SH-SY5Y (cell line): ENCODE measurements around the gene MED1.

ENCODE experiments used
- GATA2 ChIP-seq: IDR thresholded peaks from 2 replicates; pipeline ENCODE4 v1.6.1; 2011; ENCODE audit warnings: mild to moderate bottlenecking, low read depth, low read length
- GATA3 ChIP-seq: IDR thresholded peaks from 2 replicates; pipeline ENCODE4 v1.6.1; 2011; ENCODE audit warnings: low read depth, mild to moderate bottlenecking, low read length, moderate library complexity

Gene MED1

GRCh38 chr17:39450847-39451581 lies at the start of gene MED1:
TSS of gene MED1 (minus strand) at chr17:39451263. CDS start at chr17:39451062, 201 bp downstream.
- no peak for TF ChIP-seq GATA3
- no peak for TF ChIP-seq GATA2

DNA sequence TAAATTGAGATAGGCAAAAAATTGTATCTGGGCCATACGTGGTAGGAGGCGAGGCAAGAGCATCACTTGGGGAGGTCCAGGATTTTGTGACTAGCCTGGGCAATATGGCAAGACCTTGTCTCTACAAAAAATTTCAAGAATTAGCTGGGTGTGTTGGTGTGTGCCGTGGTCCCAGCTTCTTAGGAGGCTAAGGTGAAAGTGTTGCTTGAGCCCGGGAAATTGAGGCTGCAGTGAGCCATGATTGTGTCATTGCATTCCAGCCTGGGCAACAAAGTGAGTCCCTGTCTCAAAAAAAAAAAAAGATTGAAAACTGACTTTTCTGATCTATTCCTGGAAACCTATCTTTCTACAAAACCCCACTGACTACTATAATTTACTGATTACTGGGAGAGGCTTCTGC lies 36.9 kb upstream of the MED1 start:
- TF ChIP-seq GATA3 (no peak), GATA2 (no peak)

DNA sequence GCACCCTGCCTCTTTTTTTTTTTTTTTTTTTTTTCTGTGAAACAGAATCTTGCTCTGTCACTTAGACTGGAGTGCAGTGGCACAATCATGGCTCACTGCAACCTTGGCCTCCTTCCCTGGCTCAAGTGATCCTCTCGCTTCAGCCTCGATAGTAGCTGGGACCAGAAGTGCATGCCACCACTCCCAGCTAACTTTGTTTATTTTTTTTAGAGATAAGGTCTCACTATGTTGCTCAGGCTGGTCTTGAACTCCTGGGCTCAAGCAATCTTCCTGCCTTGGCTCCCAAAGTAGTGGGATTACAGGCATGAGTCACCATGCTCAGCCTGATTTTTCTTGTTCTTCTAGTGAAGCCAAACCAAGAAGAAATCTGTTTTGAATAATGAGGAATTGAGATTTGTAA lies 35.2 kb upstream of the MED1 start:
- TF ChIP-seq GATA2 = no peak
- no peak for TF ChIP-seq GATA3

DNA sequence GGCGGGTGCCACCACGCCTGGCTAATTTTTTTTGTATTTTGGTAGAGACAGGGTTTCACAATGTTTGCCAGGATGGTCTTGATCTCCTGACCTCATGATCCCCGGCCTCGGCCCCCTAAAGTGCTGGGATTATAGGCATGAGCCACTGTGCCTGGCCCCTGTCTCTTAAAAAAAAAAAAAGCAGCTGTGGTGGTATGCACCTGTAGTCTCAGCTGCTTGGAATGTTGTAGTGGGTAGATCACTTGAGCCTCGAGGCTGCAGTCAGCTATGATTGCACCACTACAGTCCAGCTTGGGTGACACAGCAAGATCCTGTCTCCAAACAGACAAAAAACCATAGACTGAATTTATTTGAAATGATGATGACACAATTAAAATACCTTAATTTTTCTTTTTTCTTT lies 34.5 kb upstream of the MED1 start:
- no peak for TF ChIP-seq GATA2
- no peak for TF ChIP-seq GATA3

- TF ChIP-seq GATA3 (no peak), GATA2 (no peak)
Observed at GRCh38 chr17:39484178-39484577, 33.1 kb upstream of the MED1 start.

DNA sequence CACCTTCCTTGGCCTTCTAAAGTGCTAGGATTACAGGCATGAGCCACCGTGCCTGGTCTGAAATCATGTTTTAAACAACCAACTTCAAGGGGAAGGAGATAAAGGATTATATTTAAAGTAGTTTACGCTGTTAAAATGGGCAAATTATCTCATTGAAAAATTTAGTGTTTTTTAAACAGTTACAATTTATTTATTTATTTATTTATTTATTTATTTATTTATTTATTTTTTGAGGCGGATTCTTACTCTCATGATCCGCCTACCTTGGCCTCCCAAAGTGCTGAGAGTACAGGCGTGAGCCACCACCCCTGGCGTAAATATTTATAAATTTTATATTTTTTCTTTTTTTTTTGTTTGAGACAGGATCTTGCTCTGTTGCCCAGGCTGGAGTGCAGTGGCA lies 32.4 kb upstream of the MED1 start:
- no peak for TF ChIP-seq GATA3
- TF ChIP-seq GATA2 = no peak

- no peak for TF ChIP-seq GATA2
- no peak for TF ChIP-seq GATA3
Observed at GRCh38 chr17:39473310-39473709, 22.2 kb upstream of the MED1 start.

GRCh38 chr17:39462631-39463375 lies 11.7 kb upstream of the MED1 start:
- TF ChIP-seq GATA3 (no peak), GATA2 (no peak)

DNA sequence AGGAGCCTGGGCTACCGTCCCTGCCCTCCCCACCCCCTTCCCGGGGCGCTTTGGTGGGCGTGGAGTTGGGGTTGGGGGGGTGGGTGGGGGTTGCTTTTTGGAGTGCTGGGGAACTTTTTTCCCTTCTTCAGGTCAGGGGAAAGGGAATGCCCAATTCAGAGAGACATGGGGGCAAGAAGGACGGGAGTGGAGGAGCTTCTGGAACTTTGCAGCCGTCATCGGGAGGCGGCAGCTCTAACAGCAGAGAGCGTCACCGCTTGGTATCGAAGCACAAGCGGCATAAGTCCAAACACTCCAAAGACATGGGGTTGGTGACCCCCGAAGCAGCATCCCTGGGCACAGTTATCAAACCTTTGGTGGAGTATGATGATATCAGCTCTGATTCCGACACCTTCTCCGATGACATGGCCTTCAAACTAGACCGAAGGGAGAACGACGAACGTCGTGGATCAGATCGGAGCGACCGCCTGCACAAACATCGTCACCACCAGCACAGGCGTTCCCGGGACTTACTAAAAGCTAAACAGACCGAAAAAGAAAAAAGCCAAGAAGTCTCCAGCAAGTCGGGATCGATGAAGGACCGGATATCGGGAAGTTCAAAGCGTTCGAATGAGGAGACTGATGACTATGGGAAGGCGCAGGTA lies 11.0 kb upstream of the MED1 start:
- no peak for TF ChIP-seq GATA3
- no peak for TF ChIP-seq GATA2

DNA sequence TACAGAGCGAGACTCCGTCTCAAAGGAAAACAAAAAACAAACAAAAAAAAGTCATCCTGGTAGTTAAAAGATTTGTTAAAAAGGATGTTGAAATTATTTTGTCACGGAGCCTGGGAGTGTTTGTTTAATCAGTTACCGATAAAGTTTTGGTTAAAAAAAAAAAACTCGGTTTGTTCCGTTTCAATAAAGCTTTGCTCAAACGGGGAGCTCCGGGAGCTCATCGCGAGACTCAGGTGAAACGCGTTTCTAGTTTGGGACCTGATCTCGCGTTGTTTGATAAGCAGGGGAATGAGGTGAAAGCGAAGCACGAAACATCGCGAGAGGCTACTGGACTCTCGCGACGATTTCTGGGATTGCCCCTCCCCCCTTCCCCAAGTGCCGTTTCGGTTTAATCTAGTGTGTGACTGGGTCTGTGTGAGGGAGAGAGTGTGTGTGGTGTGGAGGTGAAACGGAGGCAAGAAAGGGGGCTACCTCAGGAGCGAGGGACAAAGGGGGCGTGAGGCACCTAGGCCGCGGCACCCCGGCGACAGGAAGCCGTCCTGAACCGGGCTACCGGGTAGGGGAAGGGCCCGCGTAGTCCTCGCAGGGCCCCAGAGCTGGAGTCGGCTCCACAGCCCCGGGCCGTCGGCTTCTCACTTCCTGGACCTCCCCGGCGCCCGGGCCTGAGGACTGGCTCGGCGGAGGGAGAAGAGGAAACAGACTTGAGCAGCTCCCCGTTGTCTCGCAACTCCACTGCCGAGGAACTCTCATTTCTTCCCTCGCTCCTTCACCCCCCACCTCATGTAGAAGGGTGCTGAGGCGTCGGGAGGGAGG lies 10.3 kb upstream of the MED1 start, which contains the start of gene CDK12:
CDK12 (plus strand) TSS at position 374 of the 813 bp plus-strand sequence. CDS start 586 bp downstream, outside the sequence.
- TF ChIP-seq GATA3 (no peak), GATA2 (no peak)

DNA sequence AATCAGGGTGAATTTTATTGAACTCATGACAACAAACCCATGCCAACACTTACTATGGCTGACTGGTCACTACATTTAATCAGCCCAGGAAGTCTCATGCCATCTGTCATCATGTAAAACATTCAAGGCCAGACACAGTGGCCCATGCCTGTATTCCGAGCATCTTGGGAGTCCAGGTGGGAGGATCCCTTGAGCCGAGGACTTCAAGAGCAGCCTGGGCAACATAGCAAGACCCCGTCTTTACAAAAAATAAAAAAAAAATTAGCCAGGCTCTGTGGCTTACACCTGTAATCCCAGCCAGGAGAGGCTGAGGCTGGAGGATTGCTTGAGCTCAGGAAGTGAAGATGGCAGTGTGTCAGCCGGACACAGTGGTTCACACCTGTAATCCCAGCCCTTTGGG lies 4.9 kb upstream of the MED1 start:
- TF ChIP-seq GATA3 (no peak), GATA2 (no peak)

GRCh38 chr17:39450051-39450450 lies 1.0 kb downstream of the MED1 start:
- TF ChIP-seq GATA2 = no peak
- no peak for TF ChIP-seq GATA3

DNA sequence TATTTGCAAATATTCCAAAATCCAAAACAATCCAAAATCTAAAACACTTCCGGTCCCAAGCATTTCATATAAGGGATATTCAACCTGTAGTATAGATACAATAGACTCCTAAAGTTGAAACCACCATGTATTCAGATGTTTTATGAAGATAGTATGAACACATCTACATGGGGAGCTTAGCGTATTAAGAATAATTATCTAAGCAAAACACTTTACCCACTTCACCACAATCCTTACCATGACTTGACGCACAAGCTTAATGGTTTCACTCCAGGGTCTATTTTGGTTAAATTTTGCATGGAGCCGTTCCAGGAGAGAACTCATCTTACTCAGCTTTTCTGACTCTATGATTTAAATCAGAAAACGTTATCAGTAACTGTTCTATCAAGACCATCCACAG lies 3.5 kb downstream of the MED1 start:
- TF ChIP-seq GATA3 (no peak), GATA2 (no peak)

DNA sequence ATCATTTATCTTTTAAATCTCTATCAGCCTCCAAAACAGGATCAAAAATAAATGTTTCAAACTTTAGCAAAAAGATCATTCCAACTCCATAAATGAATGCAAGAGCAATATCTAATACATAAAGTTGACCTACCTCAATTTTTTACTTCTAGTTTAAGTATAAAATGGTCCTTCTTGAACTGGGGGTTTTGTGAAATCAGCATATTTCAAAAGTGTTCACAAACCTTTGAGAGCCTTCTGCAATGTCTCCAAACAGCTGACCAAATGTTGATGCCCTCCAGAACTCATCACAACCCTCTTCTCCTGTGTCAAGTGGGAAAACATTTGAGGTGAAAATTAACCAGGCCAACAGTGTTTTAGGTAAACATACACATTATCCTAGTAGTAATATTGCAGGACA lies 7.7 kb downstream of the MED1 start:
- TF ChIP-seq GATA2 = no peak
- TF ChIP-seq GATA3 = no peak

DNA sequence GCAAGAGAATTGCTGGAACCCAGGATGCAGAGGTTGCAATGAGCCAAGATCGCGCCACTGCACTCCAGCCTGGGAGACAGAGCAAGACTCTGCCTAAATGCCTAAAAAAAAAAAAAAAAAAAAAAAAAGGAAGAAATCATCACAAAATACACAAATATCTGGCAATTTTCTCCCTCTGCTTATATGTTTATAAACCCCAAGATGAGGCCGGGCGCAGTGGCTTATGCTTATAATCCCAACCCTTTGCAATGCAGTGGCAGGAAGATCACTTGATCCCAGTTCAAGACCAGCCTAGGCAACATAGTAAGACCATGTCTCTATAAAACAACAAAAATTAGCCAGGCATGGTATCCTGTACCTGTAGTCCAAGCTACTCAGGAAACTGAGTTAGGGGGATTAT lies 21.5 kb downstream of the MED1 start:
- TF ChIP-seq GATA3 (no peak), GATA2 (no peak)
